AG09309 (cell line): ENCODE data around the gene RMI1.

Experiments
- DNase-seq: peaks from one replicate; pipeline ENCODE4 v3.0.0-alpha.2; 2010; ENCODE audit warnings: low read depth
- H3K4me3 ChIP-seq: 2 replicates; pipeline ENCODE4 v1.5.1; 2011; ENCODE audit warnings: mild to moderate bottlenecking, low read depth, low read length, moderate library complexity; ENCODE audit not compliant: control insufficient read depth
- CTCF ChIP-seq: IDR thresholded peaks from 2 replicates; pipeline ENCODE4 v1.5.1; 2011; ENCODE audit warnings: mild to moderate bottlenecking, low read depth, low read length, inconsistent platforms; ENCODE audit not compliant: insufficient read depth, control insufficient read depth; ENCODE audit errors: missing control alignments

RMI1 gene

GRCh38 chr9:83966209-83966582 is 14.4 kb upstream of the RMI1 start:
- no peak overlapping the region for H3K4me3 ChIP-seq
- DNase-seq = no peak
- TF ChIP-seq CTCF = no peak

- no peak for DNase-seq
- H3K4me3 ChIP-seq = no peak overlapping the region
- no peak for TF ChIP-seq CTCF
Observed at GRCh38 chr9:83967073-83967472, 13.5 kb upstream of the RMI1 start.

- no peak for DNase-seq
- no peak for TF ChIP-seq CTCF
- no peak overlapping the region for H3K4me3 ChIP-seq
Observed at GRCh38 chr9:83969602-83970001, 11.0 kb upstream of the RMI1 start.

- no peak for DNase-seq
- TF ChIP-seq CTCF = no peak
- no peak overlapping the region for H3K4me3 ChIP-seq
Observed at GRCh38 chr9:83971485-83971884, 9.1 kb upstream of the RMI1 start.

- no peak for DNase-seq
- no peak overlapping the region for H3K4me3 ChIP-seq
- TF ChIP-seq CTCF = no peak
Observed at GRCh38 chr9:83972286-83972685, 8.3 kb upstream of the RMI1 start.

GRCh38 chr9:83975300-83975699 is 5.3 kb upstream of the RMI1 start:
- DNase-seq = no peak
- no peak for TF ChIP-seq CTCF
- no peak overlapping the region for H3K4me3 ChIP-seq

GRCh38 chr9:83976372-83976771 is 4.2 kb upstream of the RMI1 start:
- H3K4me3 ChIP-seq = no peak overlapping the region
- TF ChIP-seq CTCF = no peak
- DNase-seq = no peak
